Keratinocyte (primary cell): ENCODE data around the gene IGFBP7.

ENCODE experiments used
- EZH2 ChIP-seq: IDR thresholded peaks from one replicate; pipeline ENCODE4 v1.6.1; 2012; ENCODE audit warnings: inconsistent platforms, mild to moderate bottlenecking, low read length, moderate library complexity
- TF ChIP-seq, protein P1 (sequence below), 3 experiments: IDR thresholded peaks in 1 of 3; conservative IDR thresholded peaks in 1 of 3; optimal IDR thresholded peaks in 1 of 3; 2 replicates in 2 of 3; 3 replicates in 1 of 3; pipeline versions ENCODE3 to v1.5.1; 2011; ENCODE audit warnings: low read length in 3 of 3, mild to moderate bottlenecking in 3 of 3, moderate library complexity in 2 of 3, control low read depth in 1 of 3, inconsistent platforms in 1 of 3; ENCODE audit not compliant: insufficient read depth in 2 of 3; ENCODE audit errors: extremely low read depth in 1 of 3

DNA sequence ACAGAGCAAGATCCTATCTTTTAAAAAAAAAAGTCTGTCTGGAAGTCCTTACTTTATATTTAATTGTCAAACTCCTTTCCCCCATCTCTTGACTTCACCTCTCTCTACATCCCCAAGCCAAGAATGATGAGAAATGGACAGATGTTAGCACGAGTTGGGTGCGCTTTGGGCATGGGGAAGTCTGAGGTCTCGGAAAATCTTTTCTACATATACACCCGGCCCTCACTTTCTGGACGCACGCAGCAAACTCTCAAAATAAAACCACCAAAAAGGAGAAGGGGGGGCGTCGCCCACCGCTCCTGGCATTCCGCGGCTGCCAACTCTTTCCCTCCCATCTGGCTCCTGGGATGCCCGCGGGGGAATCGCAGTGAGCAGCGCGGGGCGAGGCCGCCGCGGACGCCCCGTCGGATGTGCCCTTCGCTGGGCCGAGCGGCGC lies 756 bp downstream of the IGFBP7 start:
- TF ChIP-seq, protein P1, sequence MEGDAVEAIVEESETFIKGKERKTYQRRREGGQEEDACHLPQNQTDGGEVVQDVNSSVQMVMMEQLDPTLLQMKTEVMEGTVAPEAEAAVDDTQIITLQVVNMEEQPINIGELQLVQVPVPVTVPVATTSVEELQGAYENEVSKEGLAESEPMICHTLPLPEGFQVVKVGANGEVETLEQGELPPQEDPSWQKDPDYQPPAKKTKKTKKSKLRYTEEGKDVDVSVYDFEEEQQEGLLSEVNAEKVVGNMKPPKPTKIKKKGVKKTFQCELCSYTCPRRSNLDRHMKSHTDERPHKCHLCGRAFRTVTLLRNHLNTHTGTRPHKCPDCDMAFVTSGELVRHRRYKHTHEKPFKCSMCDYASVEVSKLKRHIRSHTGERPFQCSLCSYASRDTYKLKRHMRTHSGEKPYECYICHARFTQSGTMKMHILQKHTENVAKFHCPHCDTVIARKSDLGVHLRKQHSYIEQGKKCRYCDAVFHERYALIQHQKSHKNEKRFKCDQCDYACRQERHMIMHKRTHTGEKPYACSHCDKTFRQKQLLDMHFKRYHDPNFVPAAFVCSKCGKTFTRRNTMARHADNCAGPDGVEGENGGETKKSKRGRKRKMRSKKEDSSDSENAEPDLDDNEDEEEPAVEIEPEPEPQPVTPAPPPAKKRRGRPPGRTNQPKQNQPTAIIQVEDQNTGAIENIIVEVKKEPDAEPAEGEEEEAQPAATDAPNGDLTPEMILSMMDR (optimal IDR thresholded peaks at IDR 0.05 in 1 of 3, IDR thresholded peaks at IDR 0.05 in 1 of 3, conservative IDR thresholded peaks at IDR 0.05 in 1 of 3; ENCODE audit: extremely low read depth in 1 of 3, insufficient read depth in 2 of 3, low read length in 3 of 3) = no peak
- no peak for TF ChIP-seq EZH2
